Coronary artery (tissue), 2 donors: ENCODE data around the gene SSTR5.
A peak's percentile ranks its signal among the peaks of the same experiment; 100 is the strongest.

ENCODE experiments used
- DNase-seq: peaks from one replicate; pipeline ENCODE4 v3.0.0-alpha.2; 2017; ENCODE audit warnings: low spot score
- H3K27ac ChIP-seq, 2 donors: fragments of 200-600 bp; sonication (generic); one replicate each; pipeline ENCODE4 v1.5.1; 2016 to 2019
- H3K4me3 ChIP-seq: fragments of 200-600 bp; sonication (generic); 2 replicates; pipeline ENCODE4 v1.5.1; 2016; ENCODE audit warnings: mild to moderate bottlenecking, moderate library complexity
- CTCF ChIP-seq: fragments of 200-600 bp; sonication (generic); IDR thresholded peaks from one replicate; pipeline ENCODE4 v1.5.1; 2019; ENCODE audit warnings: antibody characterized with exemption

Gene SSTR5

GRCh38 chr16:1073566-1074378, 1.2 kb downstream of the SSTR5 start:
- no peak for TF ChIP-seq CTCF
- Histone ChIP-seq H3K27ac (no peak overlapping the region), H3K4me3 (no peak overlapping the region)
- DNase-seq = no peak

- no peak for DNase-seq
- no peak for TF ChIP-seq CTCF
- Histone ChIP-seq H3K27ac (no peak overlapping the region), H3K4me3 (no peak overlapping the region)
Observed at GRCh38 chr16:1074379-1074649, 1.8 kb downstream of the SSTR5 start.

- no peak for DNase-seq
- TF ChIP-seq CTCF = no peak
Observed at GRCh38 chr16:1075546-1075945, 3.0 kb downstream of the SSTR5 start.

GRCh38 chr16:1076801-1077576, 4.4 kb downstream of the SSTR5 start:
- TF ChIP-seq CTCF = no peak
- Histone ChIP-seq H3K27ac (no peak overlapping the region), H3K4me3 (no peak overlapping the region)
- DNase-seq = no peak

More at GRCh38 chr16:1075546-1075945, 3.0 kb downstream of the SSTR5 start:
- no peak overlapping the region for H3K4me3 ChIP-seq
- H3K27ac ChIP-seq = no peak overlapping the region

- Histone ChIP-seq H3K27ac (peak overlapping the region in 1 of 2 donors; percentile 51), H3K4me3 (peak overlapping the region; percentile 38)
- TF ChIP-seq CTCF = no peak
- DNase-seq = no peak
Observed at GRCh38 chr16:1077877-1078578, 5.5 kb downstream of the SSTR5 start.

- TF ChIP-seq CTCF = no peak
- DNase-seq = peak; percentile 91
- Histone ChIP-seq H3K27ac (peak overlapping the region in 1 of 2 donors; percentile 72), H3K4me3 (peak overlapping the region; percentile 47)
Observed at GRCh38 chr16:1078579-1079021, 6.1 kb downstream of the SSTR5 start.
